ENCODE results near the gene GAK. TPM values are rescaled to one million over a fixed set of nuclear protein-coding genes. Genes with fewer than 3 reads are reported as not detected.

The GAK gene
- total and polyA plus RNA-seq, 4 donors, result 27.4 to 69.7 (median 47.0) TPM

DNA sequence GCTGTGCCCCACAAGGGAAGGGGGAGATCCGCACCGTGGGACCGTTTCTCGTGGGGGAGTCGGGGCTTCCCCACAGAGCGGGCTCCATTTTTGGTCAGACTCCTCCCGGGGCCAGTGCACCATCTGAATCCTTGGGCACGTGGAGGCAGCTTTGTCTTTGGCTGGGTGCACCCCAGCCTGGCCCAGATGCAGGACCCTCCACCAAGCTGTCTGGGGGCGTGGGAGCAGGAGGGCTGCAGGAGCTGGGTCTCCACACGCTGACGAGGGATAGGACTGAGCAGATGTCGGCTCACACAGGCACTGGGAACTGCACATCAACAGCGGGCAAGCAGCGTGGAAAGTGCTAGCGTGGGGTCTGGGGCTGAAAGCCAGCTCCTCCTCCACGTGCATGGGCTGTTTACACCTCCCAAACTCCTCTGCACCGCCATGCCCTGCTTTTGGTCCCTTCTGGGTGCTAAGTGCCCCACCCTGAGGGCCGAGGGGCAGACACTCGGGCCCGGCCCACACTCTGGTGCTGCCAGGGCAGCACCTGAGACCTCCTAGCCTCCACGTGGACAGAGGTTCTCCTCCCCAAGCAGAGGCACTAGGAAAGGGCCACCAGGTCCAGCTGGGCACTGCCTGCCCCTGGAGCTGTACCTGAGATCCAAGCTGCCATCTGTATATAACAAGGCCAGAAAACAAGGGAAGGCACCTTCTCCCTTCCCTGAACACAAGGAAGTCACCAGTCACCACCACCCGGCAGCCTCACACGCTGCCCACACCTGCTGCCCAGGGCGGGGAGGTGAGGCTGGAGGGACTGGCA lies 27.4 kb upstream of the GAK start (continued):
- TF ChIP-seq CTCF (IDR thresholded peaks at IDR 0.05; ENCODE audit: low read depth, low read length, missing input control) (no peak), FOXA2 (IDR thresholded peaks at IDR 0.05) (no peak), FOXA1 (IDR thresholded peaks at IDR 0.05) (no peak), RAD21 (IDR thresholded peaks at IDR 0.05) (no peak)

- Histone ChIP-seq H3K4me1 (ENCODE audit: control insufficient read depth in 4 of 4, insufficient read depth in 4 of 4, low read length in 3 of 4) (no peaks in the 10 kb centered on the region), H3K27me3 (ENCODE audit: control insufficient read depth in 4 of 4, insufficient read depth in 4 of 4, low read length in 3 of 4) (no peaks in the 10 kb centered on the region), H3K27ac (ENCODE audit: low read depth in 1 of 2, low read length in 2 of 2) (no peak overlapping the region), H3K9me3 (ENCODE audit: control insufficient read depth in 4 of 4, low read length in 3 of 4) (no peaks in the 10 kb centered on the region), H3K36me3 (ENCODE audit: control insufficient read depth in 4 of 4, insufficient read depth in 3 of 4, low read depth in 1 of 4, low read length in 3 of 4) (peaks cover 2 to 24% (median 3%) of the 10 kb centered on the region in 4 donors), H3K9ac (ENCODE audit: low read depth in 1 of 2, low read length in 2 of 2) (no peak overlapping the region), H3K4me3 (ENCODE audit: low read depth in 1 of 3, low read length in 3 of 3) (no peak overlapping the region)
- TF ChIP-seq ATF3 (IDR thresholded peaks at IDR 0.05) (no peak), JUND (IDR thresholded peaks at IDR 0.05) (no peak), EGR1 (IDR thresholded peaks at IDR 0.05; ENCODE audit: low read depth in 2 of 2) (no peak), YY1 (IDR thresholded peaks at IDR 0.05) (no peak), FOXA1 (IDR thresholded peaks at IDR 0.05) (no peak), SP1 (IDR thresholded peaks at IDR 0.05) (no peak), HNF4G (IDR thresholded peaks at IDR 0.05) (no peak), HNF4A (conservative IDR thresholded peaks at IDR 0.05) (no peak)
- TF ChIP-seq, protein P1, sequence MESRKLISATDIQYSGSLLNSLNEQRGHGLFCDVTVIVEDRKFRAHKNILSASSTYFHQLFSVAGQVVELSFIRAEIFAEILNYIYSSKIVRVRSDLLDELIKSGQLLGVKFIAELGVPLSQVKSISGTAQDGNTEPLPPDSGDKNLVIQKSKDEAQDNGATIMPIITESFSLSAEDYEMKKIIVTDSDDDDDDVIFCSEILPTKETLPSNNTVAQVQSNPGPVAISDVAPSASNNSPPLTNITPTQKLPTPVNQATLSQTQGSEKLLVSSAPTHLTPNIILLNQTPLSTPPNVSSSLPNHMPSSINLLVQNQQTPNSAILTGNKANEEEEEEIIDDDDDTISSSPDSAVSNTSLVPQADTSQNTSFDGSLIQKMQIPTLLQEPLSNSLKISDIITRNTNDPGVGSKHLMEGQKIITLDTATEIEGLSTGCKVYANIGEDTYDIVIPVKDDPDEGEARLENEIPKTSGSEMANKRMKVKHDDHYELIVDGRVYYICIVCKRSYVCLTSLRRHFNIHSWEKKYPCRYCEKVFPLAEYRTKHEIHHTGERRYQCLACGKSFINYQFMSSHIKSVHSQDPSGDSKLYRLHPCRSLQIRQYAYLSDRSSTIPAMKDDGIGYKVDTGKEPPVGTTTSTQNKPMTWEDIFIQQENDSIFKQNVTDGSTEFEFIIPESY (IDR thresholded peaks at IDR 0.05), result no peak
- DNase-seq (ENCODE audit: low spot score), result no peak
- 89% methylated on average over 17 of the region's 17 CpGs for WGBS
Measured at GRCh38 chr4:958696-959337, 26.7 kb upstream of the GAK start.

GRCh38 chr4:958314-958665 lies 26.2 kb upstream of the GAK start:
- H3K27ac ChIP-seq (ENCODE audit: low read depth in 1 of 2, low read length in 2 of 2), result no peak overlapping the region
- H3K4me1 ChIP-seq (ENCODE audit: control insufficient read depth in 4 of 4, insufficient read depth in 4 of 4, low read length in 3 of 4), result no peaks in the 10 kb centered on the region
- no peak for DNase-seq (ENCODE audit: low spot score)
- no peak for TF ChIP-seq ATF3 (IDR thresholded peaks at IDR 0.05)
- TF ChIP-seq, protein P2, sequence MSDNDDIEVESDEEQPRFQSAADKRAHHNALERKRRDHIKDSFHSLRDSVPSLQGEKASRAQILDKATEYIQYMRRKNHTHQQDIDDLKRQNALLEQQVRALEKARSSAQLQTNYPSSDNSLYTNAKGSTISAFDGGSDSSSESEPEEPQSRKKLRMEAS (IDR thresholded peaks at IDR 0.05), result no peak
- TF ChIP-seq RAD21 (IDR thresholded peaks at IDR 0.05), result no peak
- no peak for TF ChIP-seq RXRA (IDR thresholded peaks at IDR 0.05)
- TF ChIP-seq HNF4A (conservative IDR thresholded peaks at IDR 0.05), result no peak
- no peak for TF ChIP-seq SP1 (IDR thresholded peaks at IDR 0.05)
- TF ChIP-seq GABPA (IDR thresholded peaks at IDR 0.05 in 1 of 2, conservative IDR thresholded peaks at IDR 0.05 in 1 of 2), result no peak
- no peak for TF ChIP-seq FOXA2 (IDR thresholded peaks at IDR 0.05)
- TF ChIP-seq, protein P3, sequence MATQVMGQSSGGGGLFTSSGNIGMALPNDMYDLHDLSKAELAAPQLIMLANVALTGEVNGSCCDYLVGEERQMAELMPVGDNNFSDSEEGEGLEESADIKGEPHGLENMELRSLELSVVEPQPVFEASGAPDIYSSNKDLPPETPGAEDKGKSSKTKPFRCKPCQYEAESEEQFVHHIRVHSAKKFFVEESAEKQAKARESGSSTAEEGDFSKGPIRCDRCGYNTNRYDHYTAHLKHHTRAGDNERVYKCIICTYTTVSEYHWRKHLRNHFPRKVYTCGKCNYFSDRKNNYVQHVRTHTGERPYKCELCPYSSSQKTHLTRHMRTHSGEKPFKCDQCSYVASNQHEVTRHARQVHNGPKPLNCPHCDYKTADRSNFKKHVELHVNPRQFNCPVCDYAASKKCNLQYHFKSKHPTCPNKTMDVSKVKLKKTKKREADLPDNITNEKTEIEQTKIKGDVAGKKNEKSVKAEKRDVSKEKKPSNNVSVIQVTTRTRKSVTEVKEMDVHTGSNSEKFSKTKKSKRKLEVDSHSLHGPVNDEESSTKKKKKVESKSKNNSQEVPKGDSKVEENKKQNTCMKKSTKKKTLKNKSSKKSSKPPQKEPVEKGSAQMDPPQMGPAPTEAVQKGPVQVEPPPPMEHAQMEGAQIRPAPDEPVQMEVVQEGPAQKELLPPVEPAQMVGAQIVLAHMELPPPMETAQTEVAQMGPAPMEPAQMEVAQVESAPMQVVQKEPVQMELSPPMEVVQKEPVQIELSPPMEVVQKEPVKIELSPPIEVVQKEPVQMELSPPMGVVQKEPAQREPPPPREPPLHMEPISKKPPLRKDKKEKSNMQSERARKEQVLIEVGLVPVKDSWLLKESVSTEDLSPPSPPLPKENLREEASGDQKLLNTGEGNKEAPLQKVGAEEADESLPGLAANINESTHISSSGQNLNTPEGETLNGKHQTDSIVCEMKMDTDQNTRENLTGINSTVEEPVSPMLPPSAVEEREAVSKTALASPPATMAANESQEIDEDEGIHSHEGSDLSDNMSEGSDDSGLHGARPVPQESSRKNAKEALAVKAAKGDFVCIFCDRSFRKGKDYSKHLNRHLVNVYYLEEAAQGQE (IDR thresholded peaks at IDR 0.05), result no peak
- no peak for TF ChIP-seq CTCF (IDR thresholded peaks at IDR 0.05; ENCODE audit: low read depth, low read length, missing input control)
- no peaks in the 10 kb centered on the region for H3K9me3 ChIP-seq (ENCODE audit: control insufficient read depth in 4 of 4, low read length in 3 of 4)
- H3K9ac ChIP-seq (ENCODE audit: low read depth in 1 of 2, low read length in 2 of 2), result no peak overlapping the region
- H3K27me3 ChIP-seq (ENCODE audit: control insufficient read depth in 4 of 4, insufficient read depth in 4 of 4, low read length in 3 of 4), result no peaks in the 10 kb centered on the region
- H3K36me3 ChIP-seq (ENCODE audit: control insufficient read depth in 4 of 4, insufficient read depth in 3 of 4, low read depth in 1 of 4, low read length in 3 of 4), result peaks cover 2 to 29% (median 4%) of the 10 kb centered on the region in 4 donors
- H3K4me3 ChIP-seq (ENCODE audit: low read depth in 1 of 3, low read length in 3 of 3), result no peak overlapping the region
- 95% methylated on average over 17 of the region's 17 CpGs for WGBS
